GM18505 (cell line): ENCODE results near the gene TBC1D16.

ENCODE experiments used
- ATAC-seq: cut with Tn5 transposase; IDR thresholded peaks from one replicate; pipeline ENCODE4 v1.9.1; 2021; ENCODE audit not compliant: unreplicated experiment
- POLR2A ChIP-seq: IDR thresholded peaks from 4 replicates; pipeline ENCODE4 v1.6.1; 2011; ENCODE audit warnings: borderline replicate concordance; ENCODE audit not compliant: insufficient read depth, insufficient read length; ENCODE audit errors: extremely low read depth

TBC1D16 gene

DNA sequence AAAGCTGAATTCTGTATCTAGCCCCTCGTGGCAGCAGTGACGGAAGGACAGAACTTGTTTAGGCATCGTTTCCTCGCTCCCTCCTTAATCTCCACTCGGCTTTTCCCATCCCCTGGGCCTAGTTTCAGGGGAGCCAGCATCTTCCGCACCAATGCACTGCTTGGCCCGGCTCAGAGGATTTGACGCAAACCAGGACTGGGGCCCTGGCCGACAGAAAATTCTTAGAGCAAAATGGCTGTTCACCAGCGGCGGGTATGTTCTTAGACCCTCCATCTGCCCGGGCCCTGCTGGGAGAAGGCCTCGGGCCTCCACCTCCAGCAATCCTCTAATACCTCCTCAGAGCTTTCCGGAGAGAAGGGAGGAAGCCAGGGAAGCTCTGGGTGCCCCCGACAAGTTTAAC lies 54.6 kb downstream of the TBC1D16 start:
- ATAC-seq, result no peak
- TF ChIP-seq POLR2A, result no peak

DNA sequence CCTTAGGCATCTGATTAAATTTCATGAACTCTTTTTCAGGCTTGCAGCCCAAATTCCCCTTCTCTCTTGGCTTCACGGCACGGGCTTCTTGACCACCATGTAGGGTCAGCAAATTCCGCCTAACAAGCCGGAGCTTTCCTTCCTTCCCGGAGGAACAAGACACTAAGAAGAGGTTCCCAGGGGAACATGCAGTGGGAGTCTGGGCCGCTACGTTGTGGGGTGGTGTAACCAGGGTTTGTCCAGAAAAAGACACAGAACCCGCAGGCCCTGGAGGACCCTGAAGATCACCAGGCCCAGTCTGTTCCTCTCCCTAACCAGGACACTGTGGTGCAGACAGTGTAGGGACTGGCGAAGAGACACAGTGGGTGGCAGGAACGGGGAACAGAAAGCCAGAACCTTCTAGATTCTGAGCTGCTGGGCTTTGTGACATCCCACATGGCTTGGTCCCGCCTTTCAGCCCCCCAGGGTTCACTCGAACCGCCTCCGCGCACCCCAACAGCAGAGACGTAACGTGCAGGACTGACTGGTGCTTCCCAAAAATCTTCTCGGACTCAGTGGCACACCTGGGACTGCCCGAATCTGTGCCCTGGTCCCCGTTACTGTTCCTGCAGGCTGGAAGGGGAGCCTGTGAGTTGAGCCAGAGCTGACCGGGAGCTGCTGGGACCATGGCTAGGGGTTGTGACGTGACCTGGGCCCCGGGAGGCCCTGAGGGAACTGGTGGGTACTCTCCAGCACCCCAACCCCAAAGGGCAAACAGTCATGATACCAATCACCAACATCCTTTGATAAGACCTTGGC lies 55.2 kb downstream of the TBC1D16 start:
- TF ChIP-seq POLR2A, result no peak
- no peak for ATAC-seq

DNA sequence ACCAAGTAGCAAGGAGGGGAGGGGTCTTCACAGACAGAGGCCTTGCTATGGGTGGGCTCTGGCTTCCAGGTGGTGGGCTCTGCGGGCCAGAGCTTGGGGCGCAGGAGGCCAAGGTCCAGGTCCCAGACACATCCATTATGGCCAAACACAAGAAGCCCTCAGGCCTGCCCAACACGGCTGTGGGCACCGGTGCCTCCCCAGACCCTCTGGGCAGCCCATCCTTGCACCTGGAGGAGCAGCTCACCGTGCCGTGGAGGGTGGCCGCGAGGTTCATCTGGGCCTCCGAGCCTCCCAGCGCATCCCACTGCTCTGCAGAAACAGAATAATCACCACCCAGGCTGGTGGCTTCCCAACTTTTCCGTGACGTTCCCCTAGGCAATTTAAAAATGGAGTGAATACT lies 55.9 kb downstream of the TBC1D16 start:
- no peak for TF ChIP-seq POLR2A
- no peak for ATAC-seq

DNA sequence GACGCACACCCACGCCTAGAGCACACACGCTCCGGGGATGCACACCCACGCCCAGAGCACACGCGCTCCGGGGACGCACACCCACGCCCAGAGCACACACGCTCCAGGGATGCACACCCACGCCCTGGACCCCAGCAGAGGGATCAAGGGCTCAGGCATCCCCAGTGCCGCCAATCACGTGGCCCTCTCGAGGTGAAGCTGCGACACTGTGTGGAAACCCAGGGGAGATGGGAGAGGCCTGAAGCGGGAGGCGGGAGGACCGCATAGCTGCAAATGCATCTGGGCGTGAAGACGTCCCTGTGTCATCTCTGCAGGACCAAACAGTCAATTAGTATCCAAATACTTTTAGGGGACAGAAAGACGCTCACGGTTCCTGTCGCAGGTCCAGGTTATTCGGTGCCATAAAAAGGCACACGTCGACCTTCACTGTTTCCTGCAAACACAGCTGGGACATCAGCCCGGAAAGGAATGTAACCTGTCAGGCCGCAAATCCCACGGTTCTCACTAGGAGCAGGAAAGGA lies 56.4 kb downstream of the TBC1D16 start:
- no peak for TF ChIP-seq POLR2A
- no peak for ATAC-seq

DNA sequence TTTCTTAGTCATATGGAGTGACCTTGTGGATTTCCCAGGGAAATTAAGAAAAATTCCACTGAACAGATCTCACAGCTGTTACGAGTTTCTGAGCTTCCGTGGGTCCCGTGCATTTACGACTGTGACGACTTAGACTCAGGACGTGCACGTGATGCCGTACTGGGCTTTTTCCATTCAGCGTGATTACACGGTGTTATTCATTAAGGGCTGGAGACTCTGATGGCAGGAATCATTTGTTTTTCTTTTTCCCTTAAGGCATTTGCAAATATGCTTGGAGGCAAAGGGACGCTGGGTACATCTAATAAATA lies 57.2 kb downstream of the TBC1D16 start:
- no peak for TF ChIP-seq POLR2A
- ATAC-seq, result no peak

DNA sequence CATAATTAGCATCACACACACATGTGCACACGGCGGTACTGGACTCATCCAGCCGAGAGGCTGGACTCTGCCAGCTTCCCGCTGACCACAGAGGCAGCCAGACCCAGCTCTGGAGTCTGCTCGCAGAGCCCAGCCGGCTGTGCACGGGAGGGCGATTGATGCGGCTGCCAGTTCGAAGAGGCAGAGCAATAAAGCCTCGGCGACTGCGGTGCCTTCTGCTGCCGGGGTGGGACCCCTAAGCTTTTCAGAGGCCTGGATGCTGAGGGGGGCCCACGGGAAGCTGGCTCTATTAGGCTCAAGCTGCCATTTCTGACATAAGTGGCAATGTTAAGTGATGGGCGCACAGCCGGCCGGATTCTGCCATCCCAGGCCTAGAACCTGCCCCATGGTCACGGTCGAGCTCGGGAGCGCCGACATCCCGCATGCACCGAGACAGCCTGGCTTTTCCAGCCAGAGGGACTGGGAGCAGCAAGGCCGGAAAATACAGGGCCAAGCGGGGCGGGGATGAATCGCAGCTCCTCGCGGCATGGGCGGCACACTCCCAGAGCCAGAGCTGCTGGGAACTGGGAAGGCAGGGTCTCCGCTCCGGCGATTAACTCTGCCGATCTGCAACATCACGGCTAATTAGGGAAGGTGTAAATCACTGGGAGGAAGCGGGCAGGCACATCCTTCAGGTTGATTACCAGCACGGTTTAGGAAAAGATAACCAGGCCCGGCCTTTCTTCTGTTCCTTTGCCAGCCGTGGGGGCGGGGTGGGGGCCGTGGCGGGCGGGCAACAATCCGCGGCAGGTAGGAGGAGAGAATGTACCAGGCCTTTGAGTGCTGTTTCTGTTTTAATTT lies 57.7 kb downstream of the TBC1D16 start:
- TF ChIP-seq POLR2A, result no peak
- no peak for ATAC-seq

DNA sequence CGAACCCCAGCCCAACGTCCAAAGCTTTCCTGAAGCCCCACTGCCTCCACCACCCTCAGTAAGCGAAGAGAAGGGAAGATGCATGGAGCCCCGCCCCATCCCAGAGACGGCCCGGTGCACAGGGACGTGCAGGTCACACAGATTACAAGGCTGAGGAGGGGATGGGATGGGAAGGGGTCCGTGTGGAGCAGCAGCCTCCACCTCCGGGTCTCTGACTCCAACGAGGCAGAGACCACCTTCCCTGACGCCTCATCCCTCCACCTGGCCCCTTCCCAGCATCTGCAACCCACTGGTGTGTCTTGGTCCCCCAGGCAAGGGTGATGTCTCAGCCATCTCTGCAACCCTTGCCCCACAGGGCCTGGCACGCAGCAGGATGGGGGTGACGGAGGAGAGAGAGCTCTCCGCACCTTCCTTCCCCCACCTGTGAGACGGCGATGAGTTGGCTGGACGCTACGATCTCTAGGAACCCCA lies 58.5 kb downstream of the TBC1D16 start:
- TF ChIP-seq POLR2A, result no peak
- no peak for ATAC-seq

DNA sequence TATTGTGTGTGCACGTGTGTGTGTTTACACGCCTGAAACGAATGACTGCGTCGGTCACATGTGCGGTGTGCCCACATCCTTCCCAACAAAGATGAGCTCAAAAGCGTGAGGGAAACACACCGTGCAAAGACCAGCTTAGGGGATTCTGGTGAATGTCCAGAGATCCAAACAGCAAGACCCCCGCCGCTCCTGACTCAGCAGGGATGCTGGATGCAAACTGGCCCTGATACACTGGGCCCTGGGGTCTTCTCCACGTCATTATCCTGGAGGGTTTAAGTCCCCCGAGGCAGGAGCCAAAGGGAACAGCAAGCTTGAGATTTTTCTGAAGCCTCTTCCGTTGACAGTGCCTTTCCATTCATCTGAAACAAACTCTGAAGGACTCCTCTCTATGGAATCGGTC lies 59.2 kb downstream of the TBC1D16 start:
- ATAC-seq, result no peak
- no peak for TF ChIP-seq POLR2A

DNA sequence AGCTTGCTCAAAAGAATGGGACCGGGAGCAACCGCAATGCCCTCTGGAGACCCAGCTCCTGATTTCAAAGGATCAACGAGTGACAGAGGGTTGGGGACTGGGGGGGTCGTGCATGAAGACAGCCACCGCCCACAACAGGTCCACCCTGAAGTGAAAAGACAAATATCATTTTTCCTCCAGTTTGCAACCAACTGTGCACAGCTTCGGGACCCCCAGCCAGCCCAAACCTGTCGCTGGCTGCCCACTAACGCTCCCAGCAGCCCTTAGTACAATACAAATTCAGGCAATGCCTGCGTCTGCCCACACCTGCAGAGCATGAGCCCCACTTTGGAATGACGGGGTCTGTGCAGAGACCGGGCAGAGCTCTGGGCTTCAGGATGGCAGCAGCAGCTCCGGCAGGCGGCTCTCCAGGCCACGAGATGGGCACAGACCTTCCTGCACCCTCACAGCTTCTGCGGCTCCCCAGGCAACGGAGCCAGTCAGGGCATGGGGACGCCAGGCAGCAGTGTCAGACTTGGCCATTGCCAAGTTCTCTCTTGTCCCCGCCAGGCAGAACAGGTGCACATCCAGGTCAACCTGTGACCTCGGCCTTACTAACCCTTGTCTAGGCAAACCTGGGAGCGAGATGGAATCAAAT lies 60.1 kb downstream of the TBC1D16 start:
- ATAC-seq, result no peak
- no peak for TF ChIP-seq POLR2A

DNA sequence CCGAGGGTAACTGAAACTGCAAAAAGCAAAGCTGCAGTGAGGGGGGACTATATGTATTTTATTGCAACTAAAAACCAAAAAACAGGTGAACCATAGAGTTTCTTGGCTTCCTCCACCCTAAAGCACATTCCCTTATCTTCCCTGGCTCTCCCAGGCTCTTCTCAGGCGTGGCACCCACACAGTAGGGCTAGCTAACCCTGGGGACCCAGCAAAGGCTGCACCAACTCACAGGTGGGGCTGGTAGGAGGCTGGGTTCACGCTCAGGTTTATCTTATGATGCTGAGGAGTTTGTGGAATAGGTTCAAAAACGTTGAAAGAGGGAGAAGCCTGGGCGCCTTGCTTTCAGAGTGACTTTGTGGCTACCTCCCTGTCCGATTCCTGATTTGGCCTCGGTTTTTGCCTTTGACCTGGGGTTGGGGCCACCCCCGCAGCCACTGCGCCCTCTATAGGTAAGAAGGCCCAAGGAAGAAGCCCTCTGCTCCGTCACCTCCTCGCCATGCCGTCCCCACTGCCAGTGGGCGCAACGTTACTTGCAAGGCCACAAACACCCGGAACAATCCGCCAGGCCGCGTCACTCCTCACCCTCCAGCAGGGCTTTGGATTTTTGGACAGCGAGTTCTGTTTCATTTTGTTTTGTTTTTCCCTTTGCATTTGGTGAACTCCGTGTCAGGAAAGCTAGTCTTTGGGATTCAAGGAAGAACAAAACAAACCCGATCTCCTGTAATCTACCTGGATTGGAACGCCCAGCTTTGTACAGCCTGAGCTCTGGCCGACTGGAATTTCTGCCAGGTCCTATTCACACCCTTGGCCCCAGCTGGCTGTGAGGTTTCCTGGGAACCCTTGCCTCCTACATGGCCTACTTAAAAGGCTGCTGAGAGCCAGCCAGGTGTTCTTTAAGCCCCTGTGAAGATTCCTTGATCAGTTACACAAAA lies 60.8 kb downstream of the TBC1D16 start:
- no peak for ATAC-seq
- TF ChIP-seq POLR2A, result no peak

DNA sequence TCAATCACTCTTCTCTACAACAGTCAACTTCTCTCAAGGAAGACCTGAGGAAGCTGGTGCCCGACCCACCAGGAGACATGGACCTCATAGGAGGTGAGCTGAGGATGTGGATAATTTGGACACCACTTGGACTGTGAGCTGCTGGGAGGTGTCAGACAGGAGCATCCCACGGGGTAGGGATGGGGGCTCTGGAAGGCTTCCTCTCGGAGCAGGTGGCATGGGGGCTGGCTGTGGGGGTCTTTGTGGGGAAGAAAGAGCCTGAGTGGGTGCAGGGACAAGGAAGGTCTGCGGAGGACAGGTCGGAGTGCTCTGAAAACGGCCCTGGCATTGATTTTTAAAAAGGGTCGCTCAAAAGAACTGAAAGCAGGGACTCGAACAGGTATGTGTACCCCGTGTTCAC lies 64.0 kb downstream of the TBC1D16 start:
- no peak for ATAC-seq
- TF ChIP-seq POLR2A, result no peak

DNA sequence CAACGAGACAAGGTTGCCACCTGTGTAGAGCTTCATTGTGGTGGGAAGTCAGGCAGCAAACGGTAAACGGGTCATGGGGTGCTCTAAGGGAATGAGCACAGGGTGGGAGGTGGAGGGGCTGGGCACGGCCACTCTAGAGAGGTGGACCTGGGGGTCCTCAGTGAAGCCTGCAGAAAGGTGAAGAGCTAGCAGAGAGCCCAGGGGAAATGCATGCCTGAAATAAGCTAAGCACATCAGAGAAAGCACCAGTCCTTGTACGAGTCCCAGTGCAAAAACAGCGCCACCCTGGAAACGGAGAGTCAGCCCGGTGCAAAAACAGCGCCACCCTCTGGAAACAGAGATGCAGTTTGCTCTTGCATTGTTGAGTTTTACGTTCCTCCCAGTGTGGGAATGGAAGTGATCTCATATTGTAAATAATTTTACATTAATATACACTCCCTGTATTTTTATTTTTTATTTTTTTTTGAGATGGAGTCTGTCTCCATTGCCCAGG lies 65.0 kb downstream of the TBC1D16 start:
- no peak for ATAC-seq
- TF ChIP-seq POLR2A, result no peak

DNA sequence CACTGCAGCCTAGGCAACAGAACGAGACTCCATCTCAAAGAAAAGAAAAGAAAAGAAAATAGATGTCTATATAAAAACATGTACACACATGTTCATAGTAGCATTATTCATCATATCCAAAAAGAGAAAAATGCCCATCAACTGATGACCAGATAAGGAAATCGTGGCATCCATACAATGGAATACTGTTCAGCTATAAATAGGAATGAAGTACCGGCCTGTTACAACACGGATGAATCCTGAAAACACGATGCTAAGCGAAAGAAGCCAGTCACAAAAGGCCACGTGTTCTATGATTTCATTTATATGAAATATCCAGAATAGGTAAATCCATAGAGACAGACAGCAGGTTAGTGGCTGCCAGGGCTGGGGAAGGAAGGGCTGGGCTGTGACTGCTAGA lies 65.8 kb downstream of the TBC1D16 start:
- no peak for ATAC-seq
- no peak for TF ChIP-seq POLR2A

DNA sequence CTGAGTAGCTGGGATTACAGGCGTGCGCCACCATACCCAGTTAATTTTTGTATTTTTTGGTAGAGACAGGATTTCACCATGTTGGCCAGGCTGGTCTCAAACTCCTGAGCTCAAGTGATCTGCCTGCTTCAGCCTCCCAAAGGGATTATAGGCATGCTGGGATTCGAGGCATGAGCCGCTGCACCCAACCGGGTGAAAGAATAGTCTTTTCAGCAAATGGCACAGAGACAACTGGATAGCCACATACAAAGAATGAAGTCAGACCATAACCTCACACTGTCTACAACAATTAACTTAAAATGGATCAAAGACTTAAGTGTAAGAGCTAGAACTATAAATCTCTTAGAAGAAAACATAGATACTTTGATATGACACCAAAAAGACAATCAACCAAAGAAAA lies 67.6 kb downstream of the TBC1D16 start:
- ATAC-seq, result no peak
- no peak for TF ChIP-seq POLR2A
